Measurements from ENCODE around the gene MND1.

Gene MND1

GRCh38 chr4:153346031-153346430 is 1.5 kb downstream of the MND1 start:
- DNase-seq (ENCODE audit: low read depth in 1 of 2, low spot score in 1 of 2): no peak

DNA sequence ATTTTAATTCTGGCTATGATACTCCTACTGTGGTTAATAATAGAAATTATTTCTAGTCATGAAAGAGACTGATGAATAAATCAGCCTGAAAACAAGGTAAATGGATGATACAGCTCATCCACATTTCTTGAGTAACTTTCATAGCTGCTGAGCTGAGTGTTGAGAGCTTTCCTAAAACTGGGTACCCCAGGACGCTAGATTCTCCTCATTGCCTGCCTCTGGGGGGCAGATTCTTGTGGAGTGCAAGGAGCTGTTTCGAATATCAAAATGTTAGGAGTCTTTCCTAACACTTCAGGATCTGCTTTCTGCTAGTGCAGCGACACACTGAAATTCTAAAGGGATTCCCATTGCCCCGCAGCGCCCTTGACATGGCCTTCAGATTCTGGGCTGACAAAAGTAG is 2.1 kb downstream of the MND1 start:
- DNase-seq (ENCODE audit: low read depth in 1 of 2, low spot score in 1 of 2): no peak

DNA sequence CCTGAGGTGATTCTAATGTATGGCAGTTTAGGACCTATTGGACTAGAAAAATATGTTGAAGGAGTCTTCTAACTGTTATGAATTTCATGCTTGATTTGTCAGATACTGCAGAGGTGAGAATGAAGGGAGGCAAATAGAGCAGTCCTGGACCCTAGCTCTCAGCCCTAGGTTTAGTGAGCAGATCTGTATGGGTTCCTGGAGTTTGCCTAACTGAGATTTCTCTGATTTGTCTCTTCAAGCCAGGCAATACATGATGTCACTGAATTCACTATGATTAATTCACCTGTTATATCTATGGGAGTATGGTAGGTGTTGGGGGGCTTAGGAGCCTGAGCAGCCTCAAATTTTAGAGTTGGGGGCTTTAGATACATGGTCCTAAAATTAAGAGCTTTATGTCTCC is 2.6 kb downstream of the MND1 start:
- no peak for DNase-seq (ENCODE audit: low read depth in 1 of 2, low spot score in 1 of 2)

DNA sequence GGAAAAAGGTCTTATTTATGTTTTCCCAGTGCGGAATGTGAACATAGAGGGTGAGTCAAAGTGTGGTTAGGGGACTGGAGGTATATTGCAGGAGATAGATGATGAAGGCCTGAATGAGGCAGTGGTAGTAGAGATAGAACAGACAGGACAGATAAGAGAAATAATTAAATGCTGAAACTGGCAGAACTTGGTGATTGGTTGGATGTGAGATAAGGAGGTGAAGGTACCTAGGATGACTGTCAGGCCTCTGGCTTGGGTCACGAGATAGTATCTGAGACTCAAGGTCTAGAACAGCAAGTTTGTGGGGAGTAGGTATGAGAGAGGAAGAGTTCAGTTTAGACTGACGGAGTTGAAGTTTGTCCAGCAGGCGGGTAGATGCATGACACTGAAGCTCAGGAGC is 3.5 kb downstream of the MND1 start:
- DNase-seq (ENCODE audit: low read depth in 1 of 2, low spot score in 1 of 2): no peak

DNA sequence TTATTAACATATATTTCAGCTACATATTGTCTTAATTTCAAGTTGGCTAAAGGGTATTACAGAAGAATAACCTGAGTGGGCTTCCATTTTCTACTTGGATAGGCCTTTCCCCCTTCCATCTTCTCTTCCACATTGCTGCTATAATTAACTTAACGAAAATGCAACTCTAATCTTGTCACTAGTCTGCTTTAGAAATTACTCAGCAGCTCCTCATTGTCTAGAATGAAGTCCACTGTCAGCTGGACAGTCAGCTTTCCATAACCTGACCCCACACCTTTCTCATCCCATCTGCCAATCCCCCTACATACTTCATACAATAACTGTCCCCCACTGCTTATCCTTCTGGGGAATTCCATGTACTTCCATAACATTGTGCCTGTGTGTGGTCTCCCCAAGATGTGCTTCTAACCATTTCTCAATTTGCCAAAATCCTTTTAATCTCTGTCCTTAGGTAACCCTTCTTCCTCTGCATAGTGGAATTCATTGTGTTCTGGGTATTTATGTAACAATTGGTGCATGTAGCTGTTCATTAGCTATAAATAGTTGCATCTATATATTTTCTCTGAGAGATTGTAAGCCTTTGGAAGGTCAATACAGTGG is 4.8 kb downstream of the MND1 start:
- no peak for DNase-seq (ENCODE audit: low read depth in 1 of 2, low spot score in 1 of 2)

GRCh38 chr4:153362184-153362583 is 17.7 kb downstream of the MND1 start:
- DNase-seq (ENCODE audit: low read depth in 1 of 2, low spot score in 1 of 2): no peak

GRCh38 chr4:153364061-153364460 is 19.6 kb downstream of the MND1 start:
- no peak for DNase-seq (ENCODE audit: low read depth in 1 of 2, low spot score in 1 of 2)

GRCh38 chr4:153365003-153365402 is 20.5 kb downstream of the MND1 start:
- no peak for DNase-seq (ENCODE audit: low read depth in 1 of 2, low spot score in 1 of 2)

GRCh38 chr4:153366486-153366885 is 22.0 kb downstream of the MND1 start:
- DNase-seq (ENCODE audit: low read depth in 1 of 2, low spot score in 1 of 2): no peak

DNA sequence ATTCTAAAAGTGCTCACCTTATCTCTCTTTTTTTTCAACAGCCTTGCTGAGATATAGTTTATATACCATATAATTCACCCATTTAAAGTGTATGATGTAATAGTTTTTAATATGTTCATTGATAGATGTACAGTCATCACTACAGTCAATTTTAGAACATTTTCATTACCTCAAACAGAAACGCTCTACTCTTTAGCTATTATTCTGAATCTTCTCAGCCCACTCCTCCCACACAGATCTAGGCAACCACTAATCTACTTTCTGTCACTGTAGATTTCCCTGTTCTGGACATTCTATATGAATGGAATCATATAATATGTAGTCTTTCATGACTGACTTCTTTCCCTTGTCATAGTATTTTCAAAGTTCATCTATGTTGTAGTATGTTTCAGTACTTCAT is 22.6 kb downstream of the MND1 start:
- DNase-seq (ENCODE audit: low read depth in 1 of 2, low spot score in 1 of 2): no peak

- no peak for DNase-seq (ENCODE audit: low read depth in 1 of 2, low spot score in 1 of 2)
Observed at GRCh38 chr4:153369021-153369420, 24.5 kb downstream of the MND1 start.

DNA sequence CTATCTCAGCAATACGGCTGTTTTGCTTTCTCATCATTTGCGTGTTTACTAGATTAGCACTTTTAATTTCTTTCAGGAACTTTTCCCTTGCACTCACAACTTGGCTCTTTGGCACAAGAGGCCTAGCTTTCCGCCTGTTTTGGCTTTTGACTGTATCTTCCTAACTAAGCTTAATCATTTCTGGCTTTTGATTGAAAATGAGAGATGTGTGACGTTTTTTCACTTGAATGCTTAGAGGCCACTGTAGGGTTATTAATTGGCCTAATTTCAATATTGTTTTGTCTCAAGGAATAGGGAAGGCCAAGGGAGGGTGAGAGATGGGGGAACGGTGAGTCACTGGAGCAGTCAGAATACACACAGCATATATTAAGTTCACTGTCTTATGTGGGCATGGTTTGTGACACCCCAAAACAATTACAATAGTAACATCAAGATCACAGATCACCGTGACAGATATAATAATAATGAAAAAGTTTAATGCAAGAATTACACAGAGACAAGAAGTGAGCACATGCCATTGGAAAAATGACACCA is 27.3 kb downstream of the MND1 start:
- no peak for DNase-seq (ENCODE audit: low read depth in 1 of 2, low spot score in 1 of 2)

DNA sequence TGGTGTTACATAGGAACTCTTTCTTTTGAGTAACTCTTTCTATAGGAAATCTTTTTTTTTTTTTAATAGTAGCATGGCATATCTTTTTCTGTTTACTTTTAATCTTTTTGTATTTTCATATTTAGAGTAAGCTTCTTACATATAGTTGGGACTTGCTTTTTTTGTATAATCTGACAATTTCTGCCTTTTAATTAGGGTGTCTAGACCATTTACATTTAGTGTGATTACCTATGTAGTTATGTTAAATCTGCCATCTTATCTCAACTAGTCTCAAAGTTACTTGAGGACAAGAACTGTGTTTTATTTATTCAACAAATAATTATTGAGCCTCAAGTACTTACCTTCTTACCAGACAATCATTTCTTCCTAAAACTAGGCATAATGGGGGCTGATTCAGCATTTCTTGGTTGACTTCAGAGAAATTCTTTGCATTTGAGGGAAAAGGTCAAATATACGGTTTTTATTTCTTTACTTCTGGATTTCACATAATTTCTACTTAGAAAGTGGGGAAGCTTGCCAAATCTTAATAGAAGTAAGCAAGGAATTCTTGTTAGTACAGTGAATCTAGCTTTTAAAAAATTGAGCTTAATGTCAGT is 28.6 kb downstream of the MND1 start:
- no peak for DNase-seq (ENCODE audit: low read depth in 1 of 2, low spot score in 1 of 2)

DNA sequence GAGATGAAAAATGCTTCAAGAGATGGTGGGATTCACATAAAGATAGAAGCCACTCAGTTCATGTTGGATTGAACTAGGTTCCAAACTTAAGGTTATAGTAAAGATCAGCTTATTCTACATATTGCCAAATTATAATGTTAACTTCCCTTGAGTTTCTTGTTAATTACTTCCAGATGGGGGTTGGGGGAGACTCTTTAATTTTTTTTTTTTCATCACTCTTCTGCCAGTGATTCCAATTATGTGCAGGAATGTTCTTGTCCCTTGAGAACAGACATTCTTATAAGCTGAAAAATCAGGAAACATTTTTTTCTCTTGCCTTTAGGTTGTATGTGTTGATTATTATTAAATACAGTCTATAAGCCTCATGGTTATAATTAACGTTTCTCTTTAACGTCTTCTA is 30.0 kb downstream of the MND1 start:
- no peak for DNase-seq (ENCODE audit: low read depth in 1 of 2, low spot score in 1 of 2)

GRCh38 chr4:153375303-153375702 is 30.8 kb downstream of the MND1 start:
- no peak for DNase-seq (ENCODE audit: low read depth in 1 of 2, low spot score in 1 of 2)

GRCh38 chr4:153383131-153383530 is 38.6 kb downstream of the MND1 start:
- no peak for DNase-seq (ENCODE audit: low read depth in 1 of 2, low spot score in 1 of 2)

DNA sequence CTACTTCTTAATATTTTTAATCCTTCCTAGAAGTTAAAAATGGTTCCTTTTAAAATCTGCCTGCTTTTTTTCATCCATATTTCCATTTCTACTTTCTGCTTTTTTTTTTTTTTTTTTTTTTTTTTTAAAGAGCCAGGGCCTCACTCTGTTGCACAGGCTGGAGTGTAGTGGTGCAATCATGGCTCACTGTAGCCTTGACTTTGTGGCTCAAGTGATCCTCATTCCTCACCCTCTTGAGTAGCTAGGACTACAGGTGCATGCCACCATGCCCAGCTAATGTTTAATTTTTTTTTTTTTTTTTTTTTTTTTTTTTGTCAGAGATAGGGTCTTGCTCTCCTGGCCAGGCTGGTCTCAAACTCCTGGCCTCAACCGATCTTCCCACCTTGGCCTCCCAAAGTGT is 39.7 kb downstream of the MND1 start:
- no peak for DNase-seq (ENCODE audit: low read depth in 1 of 2, low spot score in 1 of 2)

DNA sequence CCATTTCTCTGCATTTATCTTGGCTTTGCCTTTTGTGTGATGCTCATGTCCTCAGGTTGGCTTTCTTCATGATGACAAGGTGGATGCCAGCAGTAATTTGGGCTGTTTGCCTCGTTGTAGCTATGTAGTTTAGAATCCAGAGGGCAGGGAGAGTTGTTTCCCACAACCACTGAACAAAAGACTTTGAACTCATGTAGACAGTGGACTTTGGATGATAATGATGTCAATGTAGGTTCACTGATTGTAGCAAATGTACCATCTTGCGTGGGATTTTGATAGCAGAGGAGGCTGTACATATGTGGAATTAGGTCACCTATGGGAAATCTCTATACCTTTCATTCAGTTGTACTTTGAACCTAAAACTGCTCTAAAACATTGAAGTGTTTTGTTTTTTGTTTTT is 41.3 kb downstream of the MND1 start:
- no peak for DNase-seq (ENCODE audit: low read depth in 1 of 2, low spot score in 1 of 2)

- DNase-seq (ENCODE audit: low read depth in 1 of 2, low spot score in 1 of 2): no peak
Observed at GRCh38 chr4:153387981-153388380, 43.5 kb downstream of the MND1 start.

- no peak for DNase-seq (ENCODE audit: low read depth in 1 of 2, low spot score in 1 of 2)
Observed at GRCh38 chr4:153393397-153393796, 48.9 kb downstream of the MND1 start.

- DNase-seq (ENCODE audit: low read depth in 1 of 2, low spot score in 1 of 2): no peak
Observed at GRCh38 chr4:153394945-153395344, 50.5 kb downstream of the MND1 start.

DNA sequence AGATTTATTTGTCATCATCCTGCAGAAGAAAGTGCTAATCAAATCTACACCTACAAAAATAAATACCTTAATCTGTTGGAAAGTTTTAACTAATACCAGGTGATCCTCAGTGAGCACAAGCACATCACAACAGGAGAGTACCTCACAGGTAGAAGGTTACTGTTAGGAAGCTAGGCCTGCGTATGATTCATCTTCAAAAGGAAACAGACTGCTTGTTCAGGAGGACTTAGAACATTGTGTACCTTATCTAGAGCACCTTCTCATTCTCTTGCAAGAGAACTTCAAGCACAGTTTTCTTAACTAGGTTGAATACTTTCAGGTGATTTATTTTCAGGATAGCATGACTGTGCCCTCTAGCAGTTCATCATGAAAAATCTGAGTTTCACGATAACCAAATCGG is 54.2 kb downstream of the MND1 start:
- DNase-seq (ENCODE audit: low read depth in 1 of 2, low spot score in 1 of 2): no peak

DNA sequence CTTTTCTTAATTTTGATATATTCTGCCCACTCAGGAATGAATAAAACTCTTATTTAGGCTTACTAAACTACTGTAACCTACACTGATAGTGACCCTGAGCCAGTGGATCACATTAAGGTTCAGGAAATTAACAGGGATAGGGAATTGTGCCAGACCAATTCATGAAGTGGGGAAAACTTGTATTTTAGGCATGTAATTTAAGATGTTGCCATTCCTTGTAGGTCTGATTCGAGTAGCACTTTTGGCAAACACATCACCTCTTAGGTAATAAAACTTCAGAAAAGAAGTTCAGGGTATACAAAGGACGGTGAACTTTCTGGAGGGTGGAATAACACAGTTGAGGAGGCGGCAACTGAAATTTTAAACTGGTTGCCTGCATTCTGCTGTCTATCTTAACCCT is 54.9 kb downstream of the MND1 start:
- DNase-seq (ENCODE audit: low read depth in 1 of 2, low spot score in 1 of 2): no peak
